ENCODE data around the gene ADGRA1.

The ADGRA1 gene

DNA sequence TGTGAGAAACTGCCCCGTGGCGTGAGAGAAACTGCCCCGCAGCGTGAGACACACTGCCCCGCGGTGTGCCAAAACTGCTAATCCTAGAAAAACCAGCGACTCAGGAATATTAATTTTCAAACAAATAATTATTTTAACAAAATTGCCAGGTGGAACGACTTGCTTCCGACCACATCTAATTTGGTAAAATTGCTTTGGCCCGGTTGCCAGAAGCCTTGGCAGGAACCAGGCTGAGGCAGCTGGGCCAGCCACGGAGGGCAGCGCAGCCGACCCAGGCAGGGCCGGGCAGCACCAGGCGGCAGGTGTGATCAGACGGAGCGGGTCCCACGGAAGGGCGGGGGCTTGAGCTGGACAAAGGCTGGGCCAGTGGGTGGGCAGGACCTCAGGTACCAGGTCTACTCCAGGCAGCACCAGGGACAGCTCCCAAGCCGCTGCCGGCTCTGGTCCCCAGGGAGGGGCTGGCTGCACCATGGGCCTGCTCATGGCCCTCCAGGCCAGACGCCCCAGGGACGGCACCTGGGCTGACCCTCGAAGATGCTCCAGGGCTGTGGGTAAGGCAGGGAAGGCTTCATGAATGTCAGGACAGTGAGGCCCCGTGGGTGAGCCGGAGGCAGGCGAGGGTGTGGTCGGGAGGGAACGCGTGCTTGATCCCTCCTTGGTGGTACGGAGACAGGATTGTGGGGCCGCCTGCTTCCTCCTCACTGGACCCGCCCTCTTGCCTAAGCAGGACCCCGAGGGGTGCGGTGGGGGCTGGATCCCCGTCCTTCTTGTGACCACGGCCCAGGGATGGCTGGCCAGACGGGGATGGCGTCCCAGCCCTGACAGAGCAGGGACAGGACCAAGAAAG is 7.7 kb upstream of the ADGRA1 start:
- no peak for DNase-seq

DNA sequence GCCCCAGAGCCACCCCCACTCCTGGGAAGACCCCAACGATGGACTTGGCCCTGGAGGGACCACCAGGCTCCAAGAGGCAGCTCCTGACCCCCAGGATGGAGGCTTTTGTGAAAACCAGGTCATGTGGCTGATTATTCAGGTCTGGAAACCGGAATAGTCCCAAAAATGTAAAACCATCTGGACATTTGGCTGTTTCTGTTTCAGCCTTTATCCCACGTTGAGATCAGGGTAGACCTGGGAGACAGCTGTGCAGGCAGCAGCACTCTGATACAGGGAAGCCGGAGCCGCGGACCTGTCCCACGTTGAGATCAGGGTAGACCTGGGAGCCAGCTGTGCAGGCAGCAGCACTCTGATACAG is 7.1 kb upstream of the ADGRA1 start:
- no peak for DNase-seq

DNA sequence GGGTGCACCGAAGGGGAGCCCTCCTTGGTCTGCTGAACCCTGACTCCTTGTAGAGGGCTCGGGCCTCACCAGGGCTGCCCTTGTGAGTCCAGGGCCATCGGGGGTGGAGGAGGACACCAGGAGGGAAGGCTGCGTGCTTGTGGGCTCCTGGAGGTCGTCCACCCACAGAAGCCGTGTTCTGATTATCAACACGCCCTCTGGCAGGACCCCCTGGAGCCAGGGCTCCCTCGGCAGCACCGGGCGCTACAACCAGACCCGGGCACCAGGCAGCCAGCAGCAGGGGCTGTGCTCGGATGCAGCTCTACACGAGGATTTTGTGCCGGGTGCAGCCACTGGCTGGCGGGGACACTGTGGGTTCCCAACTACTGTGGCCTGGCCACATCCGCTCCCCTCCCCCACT is 6.1 kb upstream of the ADGRA1 start:
- DNase-seq: no peak

DNA sequence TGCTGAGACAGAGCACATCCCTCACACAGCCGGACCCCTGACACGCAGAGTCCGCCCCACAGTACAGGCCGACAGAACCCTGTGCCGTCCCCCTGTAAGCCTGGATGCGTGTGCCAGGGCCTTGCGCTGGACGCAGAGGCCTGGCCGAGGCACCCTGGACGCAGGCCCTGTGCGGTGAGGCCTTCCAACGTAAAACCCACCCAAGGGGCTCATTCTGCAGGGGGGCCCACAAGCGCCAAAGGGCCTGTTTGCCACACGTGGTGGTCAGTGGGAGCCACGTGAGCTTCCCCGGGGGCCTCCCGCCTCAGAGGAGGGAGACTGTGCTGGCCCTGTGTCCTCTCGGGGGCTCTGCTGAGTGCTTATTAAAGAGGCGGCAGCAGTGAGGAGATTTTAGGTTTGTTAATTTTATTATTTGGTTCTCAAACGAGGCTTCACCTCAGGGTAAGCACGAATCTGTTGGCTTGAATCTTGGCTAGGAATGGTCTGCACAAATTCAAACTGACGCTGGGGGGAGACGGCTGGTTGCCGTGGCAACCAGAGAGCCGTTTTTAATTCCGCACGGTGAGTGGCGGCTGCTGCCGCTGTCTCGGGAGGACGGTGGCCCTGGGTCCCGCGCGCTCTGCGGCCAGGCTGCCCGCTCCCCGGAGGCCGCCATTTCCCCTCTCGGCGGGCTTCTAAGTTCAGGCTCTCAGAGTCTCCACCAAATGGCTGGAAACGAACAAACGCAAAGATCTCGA is 4.9 kb upstream of the ADGRA1 start:
- DNase-seq: no peak

DNA sequence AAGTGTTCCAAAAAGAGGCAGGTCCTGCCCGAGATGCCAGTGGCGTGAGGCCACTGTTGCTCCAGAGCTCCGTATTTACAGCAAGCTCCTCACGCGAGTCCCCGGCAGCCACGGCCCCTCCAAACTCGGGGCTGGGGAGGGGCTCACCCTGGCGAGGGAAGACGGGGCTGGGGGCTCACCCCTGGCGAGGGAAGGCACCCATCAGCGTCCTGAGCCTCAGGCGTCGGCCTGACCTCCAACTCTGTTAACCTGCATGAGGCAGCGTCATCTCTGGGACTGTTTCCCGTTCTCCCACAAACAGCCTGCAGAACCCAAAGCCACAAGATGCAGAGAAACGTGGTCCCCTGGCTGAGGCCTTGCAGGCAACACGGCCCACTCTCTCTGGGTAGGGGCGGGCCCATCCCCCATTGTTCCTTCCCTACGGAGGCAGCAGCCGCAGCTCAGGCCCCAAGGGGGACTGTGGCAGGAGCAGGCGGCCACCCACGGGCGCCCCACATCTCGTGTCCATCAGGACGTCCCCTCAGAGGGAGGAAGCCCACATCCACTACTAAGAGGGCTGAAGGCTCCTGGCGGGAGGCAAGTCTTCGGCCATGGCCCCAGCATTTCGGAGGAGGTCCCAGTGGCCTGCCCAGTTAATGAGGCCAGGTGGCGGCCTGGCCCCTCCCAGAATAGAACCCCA is 4.2 kb upstream of the ADGRA1 start:
- no peak for DNase-seq

DNA sequence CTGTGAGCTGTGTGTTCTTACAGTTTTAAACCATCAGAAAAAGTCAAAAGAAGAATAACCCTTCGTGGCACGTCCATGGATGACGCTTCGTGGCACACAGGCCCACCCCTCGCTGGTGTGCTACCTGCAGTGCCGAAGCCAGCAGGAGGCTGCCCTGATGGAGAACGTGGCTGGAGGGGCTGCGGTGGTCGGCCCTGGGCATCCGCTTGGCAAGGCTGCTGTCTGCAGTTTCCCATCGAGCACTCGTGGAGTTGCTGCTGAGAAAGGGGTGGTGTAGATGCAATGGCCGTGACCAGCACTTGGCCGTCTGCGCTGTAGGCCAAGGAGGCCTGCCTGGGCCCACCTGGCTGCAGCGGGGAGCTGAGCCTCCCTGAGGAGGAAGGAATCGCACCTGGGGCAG is 3.2 kb upstream of the ADGRA1 start:
- DNase-seq: no peak

DNA sequence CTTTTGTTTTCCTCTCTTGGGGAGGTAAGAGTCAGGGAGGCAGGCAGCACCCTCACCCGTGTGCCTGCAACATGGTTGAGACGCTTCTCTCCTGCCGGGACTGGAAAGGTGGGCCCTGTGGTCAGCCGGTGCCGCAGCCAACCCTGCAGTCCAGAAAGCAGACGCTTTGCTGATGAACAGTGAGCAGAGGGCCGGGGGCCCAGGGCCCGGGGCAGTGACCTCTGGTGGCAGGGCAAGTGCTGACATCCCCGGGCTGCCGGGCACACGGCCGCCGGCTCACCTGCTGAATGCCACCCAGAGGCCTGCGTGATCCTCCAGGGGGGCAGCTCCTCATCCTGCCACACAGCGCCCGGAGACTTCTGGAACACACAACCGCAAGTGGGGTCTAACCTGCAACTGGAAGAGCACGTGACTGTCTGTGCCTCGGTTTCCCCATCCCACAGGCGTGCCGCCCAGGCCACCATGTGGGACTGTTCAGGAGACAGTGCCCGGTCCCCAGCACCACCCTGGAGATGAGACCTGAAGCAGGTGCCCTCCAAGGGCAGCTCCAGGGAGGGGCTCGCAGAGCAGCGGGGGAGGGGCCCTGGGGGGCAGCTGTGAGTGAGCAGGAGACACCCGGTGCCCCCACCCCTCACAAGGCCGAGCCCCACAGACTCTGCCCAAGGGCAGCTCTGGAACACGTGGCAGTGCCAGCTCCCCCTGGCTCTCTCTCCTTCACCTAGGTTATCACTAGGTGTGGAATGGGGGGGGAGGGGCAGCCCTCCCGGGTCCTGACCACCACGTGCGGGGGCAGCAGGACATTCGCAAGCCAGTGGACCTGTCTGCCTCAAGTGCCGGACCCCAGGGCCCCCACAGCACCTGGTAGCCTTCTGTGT is 2.2 kb upstream of the ADGRA1 start:
- DNase-seq: no peak

DNA sequence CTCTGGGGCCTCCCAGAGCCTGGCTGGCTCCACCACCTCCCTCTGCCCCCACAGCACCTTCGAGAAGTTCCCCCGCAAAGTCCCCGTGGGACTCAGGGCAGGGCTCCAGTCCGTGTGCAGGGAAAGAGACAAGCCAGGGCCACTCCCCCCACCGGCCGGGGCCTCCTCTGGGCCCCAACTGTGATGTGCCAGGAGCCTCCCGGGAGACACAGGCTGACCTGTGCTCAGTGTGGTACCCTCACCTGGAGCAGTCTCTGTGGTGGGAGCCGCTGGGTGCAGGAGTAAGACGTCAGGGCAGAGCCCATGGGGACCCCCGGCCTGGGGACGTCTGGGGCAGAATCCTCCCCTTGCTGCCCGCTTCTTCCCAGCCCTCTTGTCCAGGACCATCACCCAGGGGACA is 1.5 kb upstream of the ADGRA1 start:
- DNase-seq: no peak

DNA sequence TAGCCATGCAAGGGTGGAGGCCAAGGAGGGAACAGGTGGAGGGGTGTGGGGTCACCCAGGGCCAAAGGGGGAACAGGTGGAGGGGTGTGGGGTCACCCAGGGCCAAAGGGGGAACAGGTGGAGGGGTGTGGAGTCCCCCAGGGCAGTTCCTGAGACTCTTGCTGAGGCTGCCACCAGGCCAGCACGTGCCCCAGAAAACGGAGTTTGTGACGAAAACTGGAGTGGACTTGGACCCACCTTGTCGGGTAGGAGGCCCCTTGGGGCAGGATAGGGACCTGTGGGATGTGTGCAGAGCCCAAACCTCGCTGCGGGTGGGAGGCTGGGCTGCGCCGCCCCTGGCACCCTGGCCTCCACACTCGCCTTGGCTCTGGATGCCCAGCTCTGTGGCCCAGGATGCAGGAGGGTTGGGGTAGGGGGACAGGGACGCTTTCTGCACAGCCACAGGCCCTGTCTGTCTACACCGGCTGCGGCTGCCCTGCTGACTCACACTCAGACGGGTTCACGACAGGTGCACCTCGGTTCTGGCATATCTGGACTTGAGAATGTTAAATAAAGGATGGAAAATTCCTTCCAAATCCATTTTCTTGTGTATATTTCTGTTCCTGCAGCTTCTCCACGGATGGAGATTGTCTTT is 562 bp upstream of the ADGRA1 start:
- DNase-seq: no peak

DNA sequence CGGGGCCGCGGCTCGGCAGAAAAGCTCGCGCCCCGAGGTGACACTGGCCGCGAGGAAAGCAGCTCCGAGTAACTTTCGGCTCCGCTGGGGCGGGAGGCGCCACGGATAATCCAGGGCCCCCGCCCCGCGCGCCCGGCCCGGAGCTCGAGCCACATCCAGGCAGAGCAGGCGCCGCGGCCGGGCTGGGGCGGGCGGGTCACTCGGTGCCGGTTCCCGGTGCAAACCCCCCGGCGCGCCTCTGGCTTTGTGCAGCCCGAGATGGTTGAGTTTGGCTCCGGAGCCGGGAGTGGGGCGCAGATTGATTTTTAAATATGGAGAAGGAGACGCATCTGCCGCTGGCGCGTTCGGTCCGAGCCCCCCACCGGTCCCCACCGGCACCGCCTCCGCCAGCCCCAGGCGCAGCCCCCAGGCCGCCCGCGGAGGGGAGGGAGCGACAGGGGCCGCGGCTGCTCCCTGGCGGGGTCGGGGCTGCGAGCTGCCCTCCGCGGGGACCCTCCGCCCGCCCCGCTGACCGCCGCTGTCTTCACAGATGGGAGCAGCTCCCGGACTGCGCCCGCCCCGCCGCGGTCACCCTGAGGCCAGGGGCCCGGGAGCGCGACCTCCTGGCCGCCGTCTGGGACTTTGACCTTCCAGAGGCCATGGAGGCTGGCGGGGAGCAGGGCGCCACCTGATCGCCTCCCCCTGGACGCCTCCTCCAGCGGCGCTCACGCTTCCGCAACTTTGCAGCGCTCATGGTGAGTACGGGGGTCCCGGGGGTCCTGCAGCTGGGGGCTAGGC is 643 bp downstream of the ADGRA1 start:
- DNase-seq: no peak

DNA sequence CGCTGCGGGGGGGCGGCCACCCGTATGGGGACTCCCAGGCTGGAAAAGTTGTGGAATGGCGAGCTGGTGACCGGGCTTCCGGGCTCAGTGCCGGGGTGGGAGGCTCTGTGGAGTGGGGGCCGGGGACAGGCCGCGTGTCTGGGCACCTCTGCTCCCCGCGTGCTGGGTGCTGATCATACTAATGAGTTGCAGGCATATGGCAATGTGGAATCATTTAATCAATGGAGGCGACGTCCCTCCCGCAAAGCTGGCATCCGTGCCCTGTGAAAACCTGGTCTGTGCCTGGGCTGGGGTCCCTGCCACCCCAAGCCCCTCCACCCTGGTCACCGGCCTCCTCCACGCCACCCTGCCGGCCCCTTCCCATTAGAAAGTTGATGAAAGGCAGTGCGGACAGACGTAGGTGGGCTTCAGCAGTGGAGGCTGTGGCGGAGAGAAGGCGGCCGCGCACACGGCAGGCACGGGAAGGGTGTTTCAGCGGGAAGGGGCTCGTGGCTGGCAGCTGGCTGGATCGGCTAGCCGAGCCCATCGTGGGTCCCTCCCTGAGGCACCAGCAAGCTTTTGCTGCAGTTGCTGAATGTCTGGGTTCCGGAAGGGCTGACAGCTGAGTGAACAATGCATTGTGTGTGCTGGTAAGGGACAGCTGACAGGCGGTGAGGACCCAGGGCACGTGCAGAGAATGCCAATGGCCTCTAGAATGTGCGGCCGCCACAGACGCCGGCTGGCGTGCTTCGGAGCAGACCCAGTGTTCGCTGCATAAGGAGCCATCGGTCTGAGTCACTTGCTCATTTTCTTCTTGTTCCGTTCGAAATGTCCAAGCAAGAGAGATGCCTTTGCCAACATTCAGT is 1.5 kb downstream of the ADGRA1 start:
- no peak for DNase-seq

DNA sequence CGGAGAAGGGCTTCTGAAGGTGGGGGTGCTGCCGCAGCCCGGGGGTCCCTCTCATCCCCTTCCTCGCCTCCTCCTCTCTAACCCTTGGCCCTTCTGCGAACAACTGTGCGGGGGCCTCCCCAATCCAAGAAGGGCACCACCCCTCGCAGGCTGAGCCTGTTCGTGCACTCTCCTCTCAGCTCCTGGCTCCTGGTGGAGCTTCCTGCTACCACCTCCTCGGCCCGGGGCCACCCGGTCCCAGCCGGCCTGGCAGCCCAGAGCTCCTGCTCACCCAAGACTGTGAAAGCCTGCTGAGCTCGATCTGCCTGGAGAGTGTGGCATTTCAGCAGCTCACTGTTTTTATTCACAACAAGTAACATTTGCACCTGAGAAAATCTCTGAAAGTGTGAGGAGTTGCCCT is 2.4 kb downstream of the ADGRA1 start:
- DNase-seq: no peak

DNA sequence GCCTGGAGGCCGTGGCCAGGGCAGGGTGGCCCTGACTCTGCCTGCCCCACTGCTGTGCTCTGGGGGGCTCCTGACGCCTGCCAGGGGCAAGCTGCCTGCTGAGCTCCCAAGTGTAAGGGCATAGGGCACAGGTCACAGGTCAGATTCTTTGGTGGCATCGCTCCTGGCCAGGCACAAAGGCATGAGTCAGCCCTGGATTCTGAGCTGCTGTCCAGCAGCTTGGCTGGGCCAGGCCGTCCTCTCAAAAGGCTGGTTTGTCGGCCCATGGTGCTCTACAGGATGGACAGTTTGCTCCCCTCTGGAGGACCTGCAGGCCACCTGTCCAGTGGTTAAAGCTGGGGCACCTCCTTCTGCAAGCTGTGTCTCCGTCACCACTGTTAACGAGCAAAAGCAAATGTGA is 2.9 kb downstream of the ADGRA1 start:
- no peak for DNase-seq

DNA sequence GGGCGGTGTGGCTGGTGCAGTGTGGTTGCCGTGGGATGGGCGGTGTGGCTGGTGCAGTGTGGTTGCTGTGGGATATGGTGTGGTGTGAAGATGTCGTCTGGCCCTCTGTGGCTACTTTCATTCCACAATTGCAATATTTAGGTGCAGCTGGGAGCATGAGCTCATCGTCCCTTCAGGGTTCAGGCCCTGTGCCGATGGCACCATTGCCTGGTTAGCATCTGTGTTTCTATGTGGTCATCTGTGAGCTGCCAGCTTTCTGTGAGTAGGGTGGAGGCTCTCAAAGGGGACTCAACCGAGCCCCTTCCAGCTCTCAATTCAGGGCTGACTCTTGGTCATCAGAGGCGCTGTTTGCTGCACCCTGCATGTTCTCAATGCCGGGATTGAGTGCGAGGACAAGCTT is 3.6 kb downstream of the ADGRA1 start:
- DNase-seq: no peak

DNA sequence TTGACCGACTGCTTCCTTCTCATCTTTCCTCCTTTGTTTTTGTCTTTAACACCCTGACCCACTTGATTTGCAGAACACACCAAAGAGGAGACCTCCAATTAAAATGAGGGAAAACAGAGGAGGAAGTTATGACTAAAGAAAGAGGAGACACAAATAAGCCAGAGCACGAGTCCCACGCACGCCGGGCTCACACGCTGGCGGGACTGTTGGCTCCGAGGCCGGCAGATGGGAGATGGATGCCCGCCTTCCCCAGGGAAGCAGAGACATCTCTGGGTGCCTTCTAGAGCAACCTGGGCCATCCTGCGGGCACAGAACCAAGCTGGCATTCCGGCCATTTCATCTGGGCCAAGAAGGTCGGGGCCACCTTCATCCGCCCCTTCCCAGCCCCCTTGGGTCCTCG is 5.6 kb downstream of the ADGRA1 start:
- DNase-seq: no peak

DNA sequence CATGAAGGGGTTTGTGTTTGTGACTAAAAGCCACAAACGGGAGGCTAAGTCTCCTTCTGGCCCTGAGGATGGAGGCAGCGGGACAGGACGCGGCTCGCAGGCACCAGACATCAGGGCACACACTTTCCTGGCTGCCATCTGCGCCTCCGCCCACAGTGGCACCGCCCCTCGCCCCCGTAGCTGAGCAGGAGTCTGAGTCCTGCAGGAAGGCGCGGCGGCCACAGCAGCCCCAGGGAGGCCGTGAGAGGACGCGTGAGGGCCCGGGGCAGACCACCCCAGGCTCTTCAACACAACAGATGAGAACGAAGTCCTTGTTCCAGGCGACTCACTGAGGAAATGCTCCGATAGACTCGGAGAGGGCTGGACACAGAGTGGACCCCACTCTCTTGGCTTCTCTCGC is 6.6 kb downstream of the ADGRA1 start:
- DNase-seq: no peak

DNA sequence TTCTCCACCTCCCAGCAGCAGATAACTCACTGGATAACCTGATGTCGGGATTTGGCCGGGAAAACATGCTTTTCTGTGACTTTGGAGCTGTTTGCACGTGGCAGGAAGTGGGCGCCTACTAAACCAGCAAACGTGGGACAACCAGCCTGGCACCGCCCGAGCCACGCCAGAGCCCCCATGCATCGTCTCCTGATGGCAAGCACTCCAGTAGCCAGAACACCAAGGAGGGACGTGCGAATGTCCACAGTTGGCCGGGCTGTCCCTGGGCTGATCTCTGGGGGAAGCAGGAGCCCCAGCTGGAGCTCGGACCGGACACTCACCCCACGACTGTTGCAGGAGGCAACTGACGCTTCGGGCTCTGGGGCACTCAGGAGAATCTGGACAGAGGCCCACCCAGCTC is 7.1 kb downstream of the ADGRA1 start:
- no peak for DNase-seq

DNA sequence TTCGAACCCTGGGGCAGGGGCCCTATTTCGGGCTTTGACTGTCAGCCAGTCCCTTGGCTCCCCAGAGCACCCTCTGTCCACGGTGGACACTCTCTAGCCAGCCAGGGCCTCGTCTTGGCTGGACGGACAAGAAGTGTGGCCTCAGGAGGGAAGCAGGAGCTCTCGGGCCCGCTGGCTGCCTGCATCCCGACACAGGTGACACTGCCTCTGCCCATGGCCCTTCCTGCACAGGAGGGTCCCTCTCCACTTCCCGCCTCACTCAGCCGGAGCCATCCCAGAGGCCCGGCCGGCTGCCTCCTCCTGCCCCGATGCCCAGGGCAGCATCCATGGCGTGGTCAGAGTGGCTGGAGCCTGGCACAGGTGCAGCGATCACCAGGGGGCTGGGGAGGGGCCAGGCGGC is 7.9 kb downstream of the ADGRA1 start:
- DNase-seq: no peak

DNA sequence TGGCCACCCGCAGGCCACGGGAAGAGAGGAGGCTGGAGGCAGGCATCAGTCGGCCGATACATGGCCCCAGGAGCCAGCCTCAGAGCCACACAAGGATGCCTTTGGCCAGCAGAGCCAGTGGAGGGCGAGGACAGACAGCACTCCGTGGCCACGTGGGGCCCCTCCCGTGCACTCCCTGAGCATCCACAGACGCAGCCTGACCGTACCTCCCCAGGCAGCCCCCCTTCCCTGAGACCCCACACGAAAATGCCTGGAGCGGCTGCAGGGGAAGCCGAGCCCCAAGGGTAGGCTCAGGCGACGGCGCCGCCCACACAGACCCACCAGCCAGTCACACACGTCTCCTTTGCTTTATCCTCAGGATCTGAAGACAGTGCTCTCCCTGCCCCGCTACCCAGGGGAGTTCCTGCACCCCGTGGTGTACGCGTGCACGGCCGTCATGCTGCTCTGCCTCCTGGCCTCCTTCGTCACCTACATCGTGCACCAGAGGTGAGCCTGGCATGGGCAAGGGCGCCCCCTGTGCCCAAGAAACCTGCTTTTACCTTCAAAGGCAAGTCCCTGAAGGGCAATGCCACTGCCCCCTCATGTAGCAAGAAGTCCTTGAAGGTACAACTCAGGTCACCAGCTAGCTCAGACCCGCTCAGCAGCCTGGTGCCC is 9.0 kb downstream of the ADGRA1 start:
- peak; percentile 3 for DNase-seq

DNA sequence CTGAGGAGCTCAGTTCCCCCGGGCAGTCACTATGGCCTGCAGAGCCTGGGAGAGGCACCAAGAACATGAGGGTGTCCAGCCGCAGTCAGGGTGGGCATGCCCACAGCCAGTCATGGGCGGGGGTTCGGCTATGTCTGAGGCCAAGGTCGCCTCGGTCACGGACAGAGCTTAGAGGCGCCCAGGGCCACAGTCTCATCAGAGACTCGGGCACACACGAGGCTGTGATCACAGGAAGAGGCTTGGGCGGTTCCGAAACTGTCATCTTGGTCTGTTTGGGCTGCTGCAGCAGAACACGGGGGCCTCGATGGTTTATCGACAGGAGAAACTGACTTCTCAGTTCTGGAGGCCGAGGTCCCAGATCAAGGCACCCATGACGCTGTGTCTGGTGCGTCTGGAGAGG is 9.7 kb downstream of the ADGRA1 start:
- no peak for DNase-seq

Measured in suppressor macrophage treated with lipopolysaccharide for 4 hours (primary cell).